HG03095 (cell line): ENCODE measurements around the gene PYGL.
A peak's percentile ranks its signal among the peaks of the same experiment; 100 is the strongest.

Source experiments
- ATAC-seq: cut with Tn5 transposase; IDR thresholded peaks from one replicate; pipeline ENCODE4 v1.9.1; 2021; ENCODE audit warnings: moderate library complexity; ENCODE audit not compliant: unreplicated experiment

PYGL gene

GRCh38 chr14:50882932-50883826, 61.1 kb downstream of the PYGL start:
- ATAC-seq, result no peak

- peak; percentile 95 for ATAC-seq
Measured at GRCh38 chr14:50875359-50876070, 68.8 kb downstream of the PYGL start.

- no peak for ATAC-seq
Measured at GRCh38 chr14:50874757-50875156, 69.5 kb downstream of the PYGL start.

- ATAC-seq, result no peak
Measured at GRCh38 chr14:50871914-50872732, 72.2 kb downstream of the PYGL start, which contains the start of gene ABHD12B. ABHD12B (plus strand) TSS chr14:50872053; CDS start chr14:50872175, 122 bp downstream.

- ATAC-seq, result no peak
Measured at GRCh38 chr14:50871228-50871627, 73.1 kb downstream of the PYGL start.

- no peak for ATAC-seq
Measured at GRCh38 chr14:50865391-50866076, 78.7 kb downstream of the PYGL start.

- ATAC-seq, result no peak
Measured at GRCh38 chr14:50864946-50865345, 79.3 kb downstream of the PYGL start.

- no peak for ATAC-seq
Measured at GRCh38 chr14:50864237-50864636, 80.0 kb downstream of the PYGL start.

GRCh38 chr14:50862036-50862570, 82.2 kb downstream of the PYGL start:
- no peak for ATAC-seq

GRCh38 chr14:50860478-50861086, 83.7 kb downstream of the PYGL start:
- no peak for ATAC-seq

- no peak for ATAC-seq
Measured at GRCh38 chr14:50859296-50859624, 85.0 kb downstream of the PYGL start.

- ATAC-seq, result no peak
Measured at GRCh38 chr14:50856660-50857059, 87.6 kb downstream of the PYGL start.

GRCh38 chr14:50855558-50855957, 88.7 kb downstream of the PYGL start:
- ATAC-seq, result no peak
